Heart left ventricle (tissue), 16 donors: ENCODE data around the gene PCYT1A. TPM values are rescaled to one million over a fixed set of nuclear protein-coding genes. Genes with fewer than 3 reads are reported as not detected.
A peak's percentile ranks its signal among the peaks of the same experiment; 100 is the strongest.

ENCODE experiments used
- ATAC-seq, 4 donors: fragments of 200-7000 bp; cut with Tn5 transposase; one replicate each; pipeline ENCODE4 v1.9.1; 2020 to 2022; ENCODE audit warnings: moderate library complexity in 4 of 4, mild to moderate bottlenecking in 3 of 4, moderate number of reproducible peaks in 1 of 4
- DNase-seq, 5 donors: peaks; one replicate each; pipeline ENCODE4 v3.0.0-alpha.2; 2020
- H3K27ac ChIP-seq, 12 donors: fragments of 200-600 bp; sonication (generic) in 4 of 12; one replicate each; pipeline versions ENCODE4 v1.5.0 to v1.8.0; 2016 to 2022; ENCODE audit warnings: mild to moderate bottlenecking in 2 of 12
- H3K27me3 ChIP-seq, 9 donors: fragments of 200-600 bp; sonication (generic) in 2 of 9; one replicate each; pipeline versions ENCODE4 v1.5.1 to v1.8.0; 2016 to 2022; ENCODE audit warnings: mild to moderate bottlenecking in 3 of 9
- H3K36me3 ChIP-seq, 9 donors: fragments of 200-600 bp; sonication (generic) in 2 of 9; one replicate each; pipeline versions ENCODE4 v1.5.0 to v1.8.0; 2018 to 2022; ENCODE audit warnings: mild to moderate bottlenecking in 2 of 9
- H3K4me1 ChIP-seq, 12 donors: fragments of 200-600 bp; sonication (generic) in 4 of 12; one replicate each; pipeline versions ENCODE4 v1.5.0 to v1.8.0; 2016 to 2022; ENCODE audit warnings: mild to moderate bottlenecking in 3 of 12
- H3K4me3 ChIP-seq, 12 donors: fragments of 200-600 bp; sonication (generic) in 4 of 12; one replicate each; pipeline versions ENCODE4 v1.5.0 to v1.8.0; 2017 to 2022; ENCODE audit warnings: mild to moderate bottlenecking in 9 of 12, moderate library complexity in 4 of 12
- H3K9me3 ChIP-seq, 12 donors: fragments of 200-600 bp; sonication (generic) in 4 of 12; one replicate each; pipeline versions ENCODE4 v1.5.0 to v1.8.0; 2016 to 2022; ENCODE audit warnings: mild to moderate bottlenecking in 1 of 12
- CTCF ChIP-seq, 12 donors: fragments of 200-600 bp; sonication (generic) in 4 of 12; IDR thresholded peaks; one replicate each; pipeline versions ENCODE4 v1.5.0 to v1.8.0; 2018 to 2022; ENCODE audit warnings: antibody characterized with exemption in 12 of 12, mild to moderate bottlenecking in 5 of 12
- POLR2A ChIP-seq, 2 donors: fragments of 450-650 bp; IDR thresholded peaks; one replicate each; pipeline ENCODE4 v1.6.1; 2017; ENCODE audit warnings: antibody characterized with exemption in 2 of 2, mild to moderate bottlenecking in 2 of 2, moderate library complexity in 2 of 2
- WGBS, 4 donors: extraction: QIAGEN DNeasy Blood & Tissue Kit in 2 of 4; methylation state at CpG; one replicate each; pipeline versions ENCODE4 v1.1.5 to v1.1.7; 2013 to 2018; 5-methylcytosine and 5-hydroxymethylcytosine counted together
- intact Hi-C, 10 donors: fragments of 100-400 bp; cut with DNase I; formaldehyde crosslinking; loops; one replicate each; pipeline versions ENCODE4 v1.11.1 to v1.14.2; 2022
- polyA plus RNA-seq, 2 donors: library from polyadenylated mRNA; stranded (reverse); fragments of 200-250 nt; gene quantifications; one replicate each; pipeline ENCODE4 v1.2.3, GENCODE V29; 2013
- total RNA-seq, 9 donors: library from RNA; depleted of rRNA in 2 of 9; stranded (reverse); fragments of >200 nt in 2 of 9; fragmentation: NEBNext Ultra II Directional in 3 of 9; extraction: Animal tissue kit (Norgen Biotek cat#: 25700) in 3 of 9; gene quantifications; one replicate each; pipeline versions ENCODE4 v1.1.0 to v1.2.4, GENCODE V29; 2016 to 2023
- donor health status: ischemic (EF 13 %, LVEDD 7.1; RV severe dilation, severe dysfunction).
- donor health status: healthy with polysubstance abuse.
- donor health status: DM: no; HTN: yes; CAD: no.
- donor health status: DM: no; HTN: no; CAD: no.
- donor health status: ischemic (EF 25% LVEDD 6.9; RV normal size, moderate dysfunction).
- donor health status: ischemic (EF 25% LVEDD 5.7; RV mildly dilated, moderate dysfunction).
- donor health status: healthy.
- donor health status: DM: yes; HTN: yes; CAD: no.
- donor health status: ischemic (EF 35%, LVEDD 5.7; RV mildly dilated, moderate dysfunction).
- donor health status: nonischemic (EF 11% LVEDD 7.7; RV severe dilation, severe dysfunction).
- donor health status: DM: yes; HTN: yes; CAD: no.
- donor health status: PGD.
- donor health status: ischemic (EF 29% LVEDD 5.4; RV normal size, mild dysfunction).
- donor health status: nonischemic (EF 23%, LVEDD 6.1; RV moderate dilation, normal function).

The PCYT1A gene
- total and polyA plus RNA-seq, 11 donors = 29.4 to 149 (median 105) TPM

- TF ChIP-seq POLR2A (IDR thresholded peaks at IDR 0.05) = no peak
- TF ChIP-seq CTCF (IDR thresholded peaks at IDR 0.05) = no peak
- intact Hi-C loops = loop anchor here in 2 of 10 donors (5.0 to 10.0 kb wide), 2 partner anchors 160 to 243 kb away; partner anchors contain the start of genes SMCO1 (in 1 of the 2) and UBXN7 (in 1 of the 2)
- peak overlapping the region in 1 of 12 donors; percentile 79 for H3K27ac ChIP-seq
- H3K4me3 ChIP-seq = no peak overlapping the region
- H3K9me3 ChIP-seq = no peaks in the 10 kb centered on the region
- no peaks in the 10 kb centered on the region for H3K27me3 ChIP-seq
- peaks cover 0 to 45% (median 22%) of the 10 kb centered on the region in 12 donors for H3K4me1 ChIP-seq
- DNase-seq (no peak), ATAC-seq (no peak)
- H3K36me3 ChIP-seq = peaks cover 0 to 34% (median 16%) of the 10 kb centered on the region in 9 donors
- WGBS, 4 donors = 87 to 96% (median 89%) methylated on average over 5 of the region's 5 CpGs
Observed at GRCh38 chr3:196274585-196274984, 12.9 kb downstream of the PCYT1A start.

DNA sequence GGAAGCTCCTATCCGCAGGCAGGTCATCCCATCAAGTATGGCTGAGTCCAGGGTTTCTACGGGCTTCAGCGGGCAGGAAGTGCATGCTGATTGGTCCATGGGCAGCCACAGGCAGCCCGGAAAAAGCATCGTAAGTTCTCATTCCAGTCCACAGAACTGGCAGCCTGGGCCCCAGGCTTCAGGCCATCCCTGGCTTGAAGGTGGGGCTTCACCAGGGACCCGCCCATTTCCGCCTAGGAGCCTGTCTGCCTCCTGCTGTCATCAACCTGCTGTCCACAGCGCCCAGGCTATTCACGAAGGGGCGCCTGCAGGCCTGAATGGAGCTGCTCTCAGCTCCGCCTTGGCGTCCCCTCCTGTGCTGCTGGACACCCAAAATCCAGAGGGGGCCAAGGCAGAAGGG, 13.9 kb downstream of the PCYT1A start:
- Histone ChIP-seq H3K27ac (peak overlapping the region in 6 of 12 donors; percentile 27 to 79 (median 42)), H3K27me3 (no peaks in the 10 kb centered on the region), H3K4me3 (no peak overlapping the region), H3K4me1 (peaks cover 0 to 44% (median 16%) of the 10 kb centered on the region in 12 donors), H3K36me3 (peaks cover 0 to 43% (median 22%) of the 10 kb centered on the region in 9 donors), H3K9me3 (no peaks in the 10 kb centered on the region)
- WGBS, 4 donors = 97 to 100% (median 98%) methylated on average over 5 to 12 of the region's 12 CpGs
- intact Hi-C loops = loop anchor here in 2 of 10 donors (5.0 to 10.0 kb wide), 2 partner anchors 161 to 244 kb away; partner anchors contain the start of genes SMCO1 (in 1 of the 2) and UBXN7 (in 1 of the 2)
- ATAC-seq = peak in 2 of 4 donors; percentile 9 to 14
- TF ChIP-seq POLR2A (IDR thresholded peaks at IDR 0.05) = no peak
- TF ChIP-seq CTCF (IDR thresholded peaks at IDR 0.05) = no peak
- DNase-seq = no peak

DNA sequence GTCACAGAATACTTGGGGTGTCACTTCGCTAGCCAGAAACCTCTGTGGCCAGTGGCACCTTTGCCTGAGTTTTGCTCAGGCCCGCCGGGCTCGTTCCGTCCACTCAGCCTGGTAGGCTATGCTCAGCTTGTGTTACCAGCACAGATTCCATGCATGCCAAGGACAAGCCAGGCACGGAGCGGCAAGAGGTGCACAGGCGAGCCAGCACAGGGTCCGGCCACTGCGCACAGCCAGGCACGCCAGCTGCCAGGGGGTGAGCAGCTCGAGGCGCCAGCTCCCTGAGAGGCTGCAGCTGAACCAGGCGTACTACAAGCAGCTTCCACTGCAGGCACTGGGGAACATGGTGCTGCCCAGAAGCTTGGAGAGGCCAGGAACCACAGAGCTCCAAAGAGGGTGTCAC, 14.7 kb downstream of the PCYT1A start:
- intact Hi-C loops = loop anchor here in 2 of 10 donors (5.0 to 10.0 kb wide), 2 partner anchors 162 to 244 kb away; partner anchors contain the start of genes SMCO1 (in 1 of the 2) and UBXN7 (in 1 of the 2)
- Histone ChIP-seq H3K4me1 (peaks cover 0 to 42% (median 10%) of the 10 kb centered on the region in 12 donors), H3K27me3 (no peaks in the 10 kb centered on the region), H3K27ac (peak overlapping the region in 9 of 12 donors; percentile 27 to 79 (median 42)), H3K4me3 (no peak overlapping the region), H3K36me3 (peaks cover 0 to 51% (median 31%) of the 10 kb centered on the region in 9 donors), H3K9me3 (no peaks in the 10 kb centered on the region)
- ATAC-seq (peak; percentile 80 to 94 (median 92)), DNase-seq (peak; percentile 14 to 81 (median 78))
- WGBS, 4 donors = 62 to 86% (median 74%) methylated on average over 14 of the region's 14 CpGs
- TF ChIP-seq CTCF (IDR thresholded peaks at IDR 0.05) = no peak
- TF ChIP-seq POLR2A (IDR thresholded peaks at IDR 0.05) = no peak

DNA sequence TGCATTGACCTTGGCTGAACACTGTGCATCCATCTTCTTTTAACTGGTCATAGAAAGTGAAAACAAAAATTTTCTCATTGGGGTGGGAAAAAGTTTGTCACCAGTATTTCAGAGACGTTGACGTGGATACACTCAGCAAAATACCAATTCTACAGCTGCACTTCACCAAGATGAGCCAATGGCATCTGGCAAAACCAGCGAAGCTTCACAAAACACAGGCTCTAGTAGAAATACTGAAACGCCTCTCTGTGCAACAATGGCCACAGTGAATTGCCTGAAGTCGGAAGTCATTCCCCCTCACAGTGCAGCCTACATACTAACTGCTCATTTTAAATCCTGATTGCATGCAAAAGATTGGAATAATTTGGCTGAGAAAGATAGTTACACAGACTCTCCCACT, 17.0 kb downstream of the PCYT1A start:
- ATAC-seq (no peak), DNase-seq (no peak)
- H3K36me3 ChIP-seq = peaks cover 0 to 75% (median 54%) of the 10 kb centered on the region in 9 donors
- no peaks in the 10 kb centered on the region for H3K9me3 ChIP-seq
- H3K4me1 ChIP-seq = peaks cover 0 to 42% (median 10%) of the 10 kb centered on the region in 12 donors
- H3K27me3 ChIP-seq = no peaks in the 10 kb centered on the region
- intact Hi-C loops = loop anchor here in 2 of 10 donors (5.0 to 10.0 kb wide), 2 partner anchors 164 to 247 kb away; partner anchors contain the start of genes SMCO1 (in 1 of the 2) and UBXN7 (in 1 of the 2)
- H3K27ac ChIP-seq = no peak overlapping the region
- TF ChIP-seq POLR2A (IDR thresholded peaks at IDR 0.05) (no peak), CTCF (IDR thresholded peaks at IDR 0.05) (no peak)
- H3K4me3 ChIP-seq = no peak overlapping the region
- WGBS, 4 donors = 95 to 99% (median 95%) methylated on average over 5 of the region's 5 CpGs
